ENCODE measurements around the gene PEF1.

PEF1 gene, protein sequence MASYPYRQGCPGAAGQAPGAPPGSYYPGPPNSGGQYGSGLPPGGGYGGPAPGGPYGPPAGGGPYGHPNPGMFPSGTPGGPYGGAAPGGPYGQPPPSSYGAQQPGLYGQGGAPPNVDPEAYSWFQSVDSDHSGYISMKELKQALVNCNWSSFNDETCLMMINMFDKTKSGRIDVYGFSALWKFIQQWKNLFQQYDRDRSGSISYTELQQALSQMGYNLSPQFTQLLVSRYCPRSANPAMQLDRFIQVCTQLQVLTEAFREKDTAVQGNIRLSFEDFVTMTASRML

GRCh38 chr1:31644560-31645273, at the start of gene PEF1:
Gene PEF1, minus strand, starts transcription at chr1:31644876. Its CDS starts 12 bp downstream, at chr1:31644864.
- DNase-seq: peak; percentile 97

DNA sequence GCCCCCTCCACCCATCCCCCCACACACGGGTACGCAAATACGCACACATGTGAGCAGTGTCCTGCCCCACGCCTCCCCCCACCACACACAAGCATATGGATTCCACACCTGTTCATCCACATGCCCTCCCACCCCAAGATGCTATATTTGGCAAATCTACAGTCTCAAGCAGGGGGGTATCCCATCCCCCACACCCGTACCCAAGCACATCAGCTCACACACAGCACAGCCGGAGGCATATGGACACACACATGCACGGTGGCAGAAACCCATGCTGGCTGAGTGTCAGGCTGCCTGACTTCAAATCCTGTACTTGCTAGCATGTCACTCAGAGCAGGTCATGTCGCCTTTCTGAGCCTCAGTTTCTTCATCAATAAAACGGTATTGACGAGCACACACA, 48.6 kb upstream of the PEF1 start:
- peak; percentile 71 for DNase-seq

GRCh38 chr1:31691951-31692350, 47.3 kb upstream of the PEF1 start:
- no peak for DNase-seq

- DNase-seq: no peak
Observed at GRCh38 chr1:31691446-31691845, 46.8 kb upstream of the PEF1 start.

- no peak for DNase-seq
Observed at GRCh38 chr1:31690921-31691320, 46.2 kb upstream of the PEF1 start.

- DNase-seq: no peak
Observed at GRCh38 chr1:31689854-31690253, 45.2 kb upstream of the PEF1 start.

- no peak for DNase-seq
Observed at GRCh38 chr1:31689379-31689778, 44.7 kb upstream of the PEF1 start.

DNA sequence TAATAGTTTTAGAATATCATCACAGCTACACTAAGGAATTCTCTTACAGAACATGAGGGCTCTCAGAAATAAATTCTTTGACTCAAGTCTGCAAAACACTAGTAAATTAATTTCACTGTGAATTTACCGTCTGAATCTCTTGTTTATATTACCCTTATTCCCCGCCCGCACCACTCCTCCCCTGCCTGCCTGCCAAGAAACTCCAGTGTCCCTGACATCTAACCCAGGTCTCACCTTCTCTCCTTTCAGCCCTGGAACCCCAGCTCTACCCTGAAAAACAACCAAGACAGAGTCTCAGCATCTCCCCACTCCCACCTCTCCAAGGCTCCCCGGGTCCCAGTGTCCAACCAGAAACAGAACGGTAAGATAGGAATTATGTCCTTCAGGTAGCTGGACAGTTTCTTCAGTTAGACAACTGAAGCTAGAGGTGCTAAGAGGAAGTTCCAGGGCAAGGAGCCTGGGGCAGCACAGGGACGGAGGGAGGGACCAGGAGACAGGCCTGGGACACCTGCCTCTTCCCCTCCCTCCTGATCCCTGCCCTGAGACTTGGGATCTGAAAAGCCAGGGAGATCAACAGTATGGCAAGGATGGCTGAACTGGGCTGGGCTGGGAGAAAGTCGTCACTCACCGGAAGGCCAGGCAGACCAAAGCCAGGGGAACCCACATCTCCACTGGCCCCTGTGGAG, 43.7 kb upstream of the PEF1 start:
- no peak for DNase-seq

- DNase-seq: no peak
Observed at GRCh38 chr1:31687601-31688000, 42.9 kb upstream of the PEF1 start.

DNA sequence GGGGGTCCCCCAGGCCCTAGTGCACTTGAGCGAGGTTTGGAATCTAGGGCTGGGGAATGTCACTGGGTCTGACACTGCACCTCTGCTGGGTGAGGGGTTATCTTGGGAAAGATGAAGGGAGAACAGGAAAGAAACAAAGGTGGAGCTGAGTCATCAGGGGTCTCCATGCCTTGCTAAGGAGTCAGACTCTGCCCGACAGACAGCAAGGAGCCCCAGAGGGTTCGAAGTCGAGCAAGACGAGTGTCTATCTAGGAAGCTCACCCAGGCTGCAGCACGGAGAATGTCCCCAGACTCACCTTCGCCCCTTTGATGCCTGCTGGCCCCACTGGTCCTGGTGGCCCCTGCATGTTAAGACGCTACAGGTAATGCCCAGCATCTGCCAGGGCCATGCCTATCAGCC, 41.1 kb upstream of the PEF1 start:
- no peak for DNase-seq

- DNase-seq: no peak
Observed at GRCh38 chr1:31683997-31684396, 39.3 kb upstream of the PEF1 start.

DNA sequence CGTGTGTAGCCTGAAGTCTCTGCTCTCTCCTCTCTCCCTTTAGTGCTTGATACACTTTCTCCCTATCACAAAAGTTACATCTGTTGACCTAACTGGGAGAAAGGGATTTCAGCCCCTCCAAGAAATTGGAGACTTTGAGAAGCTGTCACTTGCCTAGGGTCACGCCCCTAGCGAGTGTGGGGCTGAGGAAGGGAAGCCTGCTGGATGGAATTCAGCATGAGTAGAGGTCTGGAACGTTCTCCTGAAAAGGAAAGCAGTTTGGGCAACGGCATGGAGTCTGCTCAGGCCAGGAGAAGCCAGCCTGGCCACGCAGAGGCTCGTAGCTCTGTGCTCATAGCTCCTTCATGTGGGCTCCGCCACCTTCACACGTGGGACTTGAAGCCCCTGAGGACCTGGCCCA, 36.7 kb upstream of the PEF1 start:
- DNase-seq: no peak

DNA sequence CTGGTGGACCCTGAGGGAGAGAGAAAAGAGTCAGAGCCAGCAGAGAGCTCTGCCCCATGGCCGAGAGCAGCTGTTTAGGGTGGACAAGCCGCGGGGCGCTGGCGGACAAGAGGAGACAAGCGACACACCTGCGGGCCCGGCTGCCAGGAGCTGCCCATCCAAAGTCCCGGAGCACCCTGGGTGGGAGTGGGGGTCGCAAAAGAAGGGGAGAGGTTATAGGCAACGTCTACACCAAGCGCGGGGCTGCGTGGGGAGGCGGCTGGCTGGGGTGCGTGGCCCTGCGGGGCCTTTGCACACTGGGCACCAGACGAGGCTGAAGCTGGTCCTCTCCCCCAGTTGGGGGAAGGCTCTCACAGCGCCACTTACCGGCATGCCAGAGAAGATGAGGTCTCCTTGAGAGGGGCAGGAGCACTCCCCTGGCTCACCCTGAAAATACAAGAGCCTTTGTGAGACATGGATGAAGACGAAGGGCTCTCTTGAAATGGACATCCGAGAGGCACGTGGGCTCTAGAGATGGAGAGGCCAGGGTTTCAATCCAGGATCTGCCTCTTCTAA, 35.1 kb upstream of the PEF1 start:
- DNase-seq: no peak

DNA sequence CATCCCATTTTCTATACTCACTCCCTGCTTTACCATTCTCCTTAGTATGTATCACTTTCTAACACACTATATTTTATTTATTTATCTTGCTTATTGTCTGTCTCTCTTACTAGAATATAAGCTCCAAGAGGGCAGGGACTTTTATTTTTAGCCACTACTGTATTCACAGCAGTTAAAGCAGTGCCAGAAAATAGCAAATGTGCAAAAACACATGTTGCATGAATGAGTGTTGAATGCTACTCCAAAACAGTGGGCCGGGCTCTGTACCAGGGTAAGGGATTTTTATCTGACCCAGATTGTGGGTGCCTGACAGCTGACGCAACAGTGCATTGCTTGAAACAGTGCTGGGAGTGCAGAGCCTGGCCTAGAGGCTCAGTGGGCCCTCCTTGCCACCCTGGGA, 34.4 kb upstream of the PEF1 start:
- no peak for DNase-seq

DNA sequence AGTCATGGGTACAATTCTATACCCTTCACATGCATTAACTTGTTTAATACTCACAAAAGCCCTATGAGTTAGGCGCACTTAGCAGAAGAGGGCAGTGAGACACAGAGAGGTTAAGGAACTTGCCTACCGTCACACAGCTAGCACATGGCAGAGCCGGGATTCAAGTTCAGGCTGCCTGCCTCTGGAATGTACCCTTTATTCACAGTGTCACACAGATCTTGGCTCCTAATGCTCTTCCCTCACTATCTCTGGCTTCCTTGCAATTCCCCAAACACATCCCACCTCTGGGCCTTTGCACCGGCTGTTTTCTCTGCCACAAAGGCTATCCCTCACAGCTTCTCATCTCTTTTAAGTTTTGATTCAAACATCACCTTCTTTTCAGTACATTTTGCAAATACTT, 34.0 kb upstream of the PEF1 start:
- DNase-seq: no peak

- no peak for DNase-seq
Observed at GRCh38 chr1:31677949-31678348, 33.3 kb upstream of the PEF1 start.

GRCh38 chr1:31677401-31677800, 32.7 kb upstream of the PEF1 start:
- DNase-seq: no peak

DNA sequence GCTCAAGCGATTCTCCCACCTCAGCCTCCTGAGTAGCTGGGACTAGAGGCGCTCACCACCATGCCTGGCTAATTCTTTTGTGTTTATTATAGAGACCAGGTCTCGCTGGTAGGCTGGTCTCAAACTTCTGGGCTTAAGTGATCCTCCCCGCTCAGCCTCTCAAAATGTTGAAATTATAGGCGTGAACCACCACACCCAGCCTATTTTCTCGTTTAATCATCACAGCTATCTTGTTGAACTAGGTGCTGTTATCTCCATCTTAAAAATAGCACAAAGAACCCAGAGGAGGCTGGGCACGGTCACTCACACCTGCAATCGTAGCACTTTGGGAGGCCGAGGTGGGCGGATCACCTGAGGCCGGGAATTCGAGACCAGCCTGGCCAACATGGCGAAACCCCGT, 31.1 kb upstream of the PEF1 start:
- no peak for DNase-seq

GRCh38 chr1:31675161-31675560, 30.5 kb upstream of the PEF1 start:
- no peak for DNase-seq

GRCh38 chr1:31674626-31675025, 29.9 kb upstream of the PEF1 start:
- DNase-seq: peak; percentile 79

- DNase-seq: no peak
Observed at GRCh38 chr1:31673433-31673832, 28.8 kb upstream of the PEF1 start.

GRCh38 chr1:31672986-31673385, 28.3 kb upstream of the PEF1 start:
- DNase-seq: peak; percentile 92

DNA sequence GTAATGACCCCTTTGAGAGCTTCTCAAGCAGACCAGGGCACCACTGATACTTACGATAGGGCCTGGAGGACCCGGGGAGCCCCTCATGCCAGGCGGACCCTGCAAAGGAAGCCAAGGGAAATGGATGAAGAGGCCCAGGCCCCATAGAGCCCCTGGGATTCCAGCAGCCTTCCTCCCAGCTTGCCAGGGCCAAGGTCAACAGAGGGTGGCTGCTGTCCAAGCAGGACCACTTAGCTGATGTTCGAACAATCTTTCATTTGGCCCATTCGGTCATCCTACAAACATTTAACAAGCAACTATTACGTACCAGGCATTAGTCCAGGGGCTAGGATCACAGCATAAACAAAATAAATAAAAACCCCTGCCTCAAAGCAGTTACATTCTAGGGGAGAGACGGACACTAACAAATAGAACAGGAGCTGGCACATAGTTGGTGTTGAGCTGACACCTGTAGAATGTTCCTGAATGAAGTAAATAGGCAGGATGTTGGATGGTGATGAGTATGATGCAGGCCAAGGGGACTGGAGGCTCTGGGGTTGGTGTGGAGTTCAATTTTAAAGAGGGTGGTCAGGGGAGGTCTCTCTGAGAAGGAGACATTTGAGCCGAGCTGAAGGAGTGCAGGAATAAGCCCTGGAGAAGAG, 27.0 kb upstream of the PEF1 start:
- no peak for DNase-seq
